Muscle layer of duodenum (tissue), 2 donors: Measurements from ENCODE around the gene CSF2.
A peak's percentile ranks its signal among the peaks of the same experiment; 100 is the strongest.

ENCODE experiments used
- H3K27ac ChIP-seq: one replicate; pipeline ENCODE4 v1.7.0; 2013; ENCODE audit warnings: mild to moderate bottlenecking, low read length
- H3K27me3 ChIP-seq: one replicate; pipeline ENCODE4 v1.7.0; 2013; ENCODE audit warnings: low read depth, mild to moderate bottlenecking, control low read depth, low read length
- H3K36me3 ChIP-seq, 2 donors: one replicate each; pipeline ENCODE4 v1.7.0; 2013; ENCODE audit warnings: low read length in 2 of 2, control low read depth in 1 of 2, mild to moderate bottlenecking in 1 of 2; ENCODE audit not compliant: insufficient read depth in 2 of 2, control insufficient read depth in 1 of 2
- H3K4me1 ChIP-seq, 2 donors: one replicate each; pipeline ENCODE4 v1.7.0; 2013; ENCODE audit warnings: low read length in 2 of 2, mild to moderate bottlenecking in 2 of 2, control low read depth in 1 of 2, moderate library complexity in 1 of 2; ENCODE audit not compliant: insufficient read depth in 2 of 2, control insufficient read depth in 1 of 2
- H3K4me3 ChIP-seq, 2 donors: one replicate each; pipeline ENCODE4 v1.7.0; 2013; ENCODE audit warnings: low read length in 2 of 2, low read depth in 1 of 2, mild to moderate bottlenecking in 1 of 2
- H3K9me3 ChIP-seq, 2 donors: one replicate each; pipeline ENCODE4 v1.7.0; 2013; ENCODE audit warnings: low read length in 2 of 2, control low read depth in 1 of 2, mild to moderate bottlenecking in 1 of 2; ENCODE audit not compliant: control insufficient read depth in 1 of 2
- donor health status: healthy.

Gene CSF2

DNA sequence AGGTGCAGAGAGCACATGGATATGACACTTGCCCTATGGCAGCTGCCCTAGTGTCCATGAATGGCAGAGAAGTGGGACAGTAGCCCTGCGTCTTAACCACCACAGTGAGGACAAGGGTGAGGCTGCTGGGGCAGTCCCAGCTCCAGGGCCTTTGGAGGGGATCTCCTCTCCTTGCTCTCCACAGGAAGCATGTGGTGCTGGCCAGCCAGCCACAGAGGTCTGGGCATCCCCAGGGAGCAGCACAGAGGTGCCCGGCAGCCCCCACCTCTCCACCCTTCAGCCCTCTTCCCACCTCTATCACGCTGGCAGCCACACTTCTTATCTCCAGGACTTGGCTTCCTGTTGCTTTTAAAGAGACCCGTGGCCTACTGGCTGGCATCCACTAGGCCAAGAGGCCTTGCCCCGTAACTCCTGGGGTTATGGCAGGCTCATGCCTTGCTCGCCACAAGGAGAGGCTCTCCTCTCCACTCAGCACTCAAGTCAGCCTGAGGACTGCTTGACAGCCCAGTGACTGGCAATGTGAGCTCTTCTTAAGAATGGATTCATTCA, 21.9 kb downstream of the CSF2 start:
- Histone ChIP-seq H3K27ac (no peak overlapping the region), H3K36me3 (no peaks in the 10 kb centered on the region), H3K9me3 (no peaks in the 10 kb centered on the region), H3K27me3 (no peaks in the 10 kb centered on the region), H3K4me3 (no peak overlapping the region), H3K4me1 (no peaks in the 10 kb centered on the region)

DNA sequence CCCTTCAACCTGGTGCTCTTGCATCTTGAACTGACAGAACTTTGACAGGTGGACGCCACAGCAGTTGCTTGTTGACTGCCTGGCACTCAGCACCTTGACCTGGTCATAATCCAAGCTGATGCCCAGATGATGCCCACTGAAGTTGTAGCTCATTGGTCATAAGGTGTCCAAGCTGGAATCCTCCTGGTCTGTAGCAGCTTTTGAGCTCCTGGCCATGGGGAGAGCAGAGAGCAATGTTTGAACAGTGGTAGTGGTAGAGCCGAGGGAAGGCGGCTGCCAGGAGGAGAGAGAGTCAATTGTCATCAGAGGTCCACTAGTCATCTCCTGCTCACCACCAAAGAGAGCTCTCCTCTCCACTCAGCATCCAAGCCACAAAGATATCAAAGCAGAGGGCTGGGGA, 23.3 kb downstream of the CSF2 start:
- no peaks in the 10 kb centered on the region for H3K27me3 ChIP-seq

GRCh38 chr5:132098151-132098594, 24.6 kb downstream of the CSF2 start:
- no peaks in the 10 kb centered on the region for H3K36me3 ChIP-seq
- H3K4me3 ChIP-seq: no peak overlapping the region
- no peaks in the 10 kb centered on the region for H3K9me3 ChIP-seq
- H3K27me3 ChIP-seq: no peaks in the 10 kb centered on the region
- peaks cover 0 to 4% of the 10 kb centered on the region in 2 donors for H3K4me1 ChIP-seq
- no peak overlapping the region for H3K27ac ChIP-seq

More for the DNA sequence above, 23.3 kb downstream of the CSF2 start:
- H3K36me3 ChIP-seq: no peaks in the 10 kb centered on the region
- no peaks in the 10 kb centered on the region for H3K4me1 ChIP-seq
- no peak overlapping the region for H3K27ac ChIP-seq
- no peak overlapping the region for H3K4me3 ChIP-seq
- no peaks in the 10 kb centered on the region for H3K9me3 ChIP-seq

DNA sequence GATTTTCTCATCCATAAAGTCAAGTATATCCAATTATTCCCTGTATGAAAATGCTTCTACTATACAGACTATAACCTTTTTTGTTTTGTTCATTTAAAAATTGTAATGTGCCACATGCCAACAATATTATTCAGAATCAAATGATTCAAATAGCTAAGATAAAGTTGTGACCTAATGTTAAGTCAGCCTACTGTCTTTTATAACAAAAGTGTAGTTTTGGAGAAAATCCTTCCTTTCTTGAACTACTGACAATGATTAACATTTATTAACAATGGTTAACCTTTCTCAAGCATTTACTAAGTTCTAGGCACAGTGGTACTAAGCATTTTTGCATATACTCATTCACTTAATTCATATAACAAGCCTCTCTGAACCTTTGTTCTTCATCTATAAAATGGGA, 25.0 kb downstream of the CSF2 start:
- H3K4me1 ChIP-seq: peaks cover 0 to 5% of the 10 kb centered on the region in 2 donors
- H3K4me3 ChIP-seq: no peak overlapping the region
- H3K9me3 ChIP-seq: no peaks in the 10 kb centered on the region
- no peaks in the 10 kb centered on the region for H3K27me3 ChIP-seq
- H3K27ac ChIP-seq: no peak overlapping the region
- no peaks in the 10 kb centered on the region for H3K36me3 ChIP-seq

DNA sequence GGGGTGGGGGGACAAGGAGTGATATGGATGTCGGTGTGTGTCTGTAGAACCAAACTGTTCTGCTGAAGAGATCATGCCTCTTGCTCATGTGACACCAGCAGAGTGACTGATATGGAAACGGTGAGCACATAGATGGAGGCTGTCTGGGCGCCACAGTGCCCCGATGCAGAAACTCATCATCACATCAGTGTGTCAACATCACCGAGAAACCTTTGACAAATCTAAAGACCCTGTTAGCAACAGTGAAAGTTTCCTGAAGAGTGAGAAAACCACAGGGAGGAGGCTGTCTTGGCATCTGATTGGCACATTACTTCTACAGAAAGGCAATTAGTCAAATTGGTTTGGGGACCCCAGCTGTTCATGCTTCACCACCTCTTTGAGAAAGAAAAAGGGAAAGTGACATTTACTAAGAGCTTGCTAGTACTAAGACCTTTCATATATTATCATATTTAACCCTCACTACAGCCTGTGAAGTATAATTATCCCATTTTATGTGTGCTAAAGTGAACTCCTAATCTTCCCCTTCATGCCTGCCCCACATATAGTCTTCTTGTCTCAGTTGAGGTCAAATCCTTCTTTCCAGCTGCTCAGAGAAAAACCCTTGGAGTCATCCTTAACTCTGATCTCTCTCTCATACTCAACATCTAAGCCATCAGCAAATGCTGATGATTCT, 25.6 kb downstream of the CSF2 start:
- Histone ChIP-seq H3K4me3 (no peak overlapping the region), H3K27ac (no peak overlapping the region), H3K9me3 (no peaks in the 10 kb centered on the region), H3K36me3 (no peaks in the 10 kb centered on the region), H3K4me1 (peaks cover 0 to 5% of the 10 kb centered on the region in 2 donors), H3K27me3 (no peaks in the 10 kb centered on the region)

DNA sequence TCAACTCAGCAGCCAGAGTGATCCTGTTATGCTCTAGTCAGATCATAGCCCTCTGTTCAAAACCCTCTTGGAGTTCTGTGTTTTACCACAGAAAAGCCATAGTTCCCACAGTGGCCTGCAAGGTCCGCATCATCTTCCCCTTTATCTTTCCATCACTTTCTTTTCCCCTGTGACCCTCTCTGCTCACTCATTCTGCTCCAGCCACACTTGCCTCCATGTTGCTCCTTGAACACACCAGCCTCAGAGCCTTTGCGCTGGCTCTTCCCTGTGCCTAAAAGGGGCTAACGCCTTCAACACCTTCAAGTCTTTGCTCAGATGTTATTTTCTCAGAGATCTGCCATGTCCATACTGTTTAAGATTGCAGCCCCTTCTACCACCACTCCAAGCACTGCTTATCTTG, 26.3 kb downstream of the CSF2 start:
- H3K4me1 ChIP-seq: peaks cover 0 to 5% of the 10 kb centered on the region in 2 donors
- H3K27ac ChIP-seq: no peak overlapping the region
- no peaks in the 10 kb centered on the region for H3K27me3 ChIP-seq
- H3K36me3 ChIP-seq: no peaks in the 10 kb centered on the region
- no peaks in the 10 kb centered on the region for H3K9me3 ChIP-seq
- no peak overlapping the region for H3K4me3 ChIP-seq

GRCh38 chr5:132100672-132101261, 27.2 kb downstream of the CSF2 start:
- no peaks in the 10 kb centered on the region for H3K27me3 ChIP-seq
- H3K36me3 ChIP-seq: no peaks in the 10 kb centered on the region
- no peaks in the 10 kb centered on the region for H3K9me3 ChIP-seq
- no peak overlapping the region for H3K27ac ChIP-seq
- no peak overlapping the region for H3K4me3 ChIP-seq
- H3K4me1 ChIP-seq: peaks cover 0 to 5% of the 10 kb centered on the region in 2 donors

DNA sequence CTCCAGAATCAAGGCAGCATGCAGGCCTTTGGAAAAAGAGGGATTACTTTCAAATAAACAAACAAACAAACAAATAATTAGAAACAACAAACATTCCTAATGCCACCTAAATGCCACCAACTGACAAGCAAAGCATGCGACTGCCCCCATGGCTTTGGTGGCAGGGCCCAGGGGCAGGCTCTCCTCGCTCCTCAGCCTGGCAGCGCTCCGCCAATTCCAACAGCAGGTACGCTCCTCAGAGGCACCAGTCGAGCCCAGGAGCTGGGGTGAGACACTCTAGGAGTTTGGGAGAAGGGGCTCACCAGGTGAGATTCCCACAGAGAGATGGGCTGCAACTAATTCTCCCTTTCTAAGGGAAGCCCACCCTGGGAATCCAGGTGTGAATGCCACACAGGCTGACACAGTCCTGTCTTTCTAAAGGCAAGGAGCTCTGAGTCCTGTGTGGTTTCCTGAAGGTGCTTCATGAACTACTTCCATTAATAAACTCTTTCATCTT, 27.8 kb downstream of the CSF2 start:
- no peak overlapping the region for H3K4me3 ChIP-seq
- H3K36me3 ChIP-seq: no peaks in the 10 kb centered on the region
- H3K27ac ChIP-seq: no peak overlapping the region
- H3K27me3 ChIP-seq: no peaks in the 10 kb centered on the region
- H3K9me3 ChIP-seq: no peaks in the 10 kb centered on the region
- H3K4me1 ChIP-seq: peaks cover 0 to 5% of the 10 kb centered on the region in 2 donors

- Histone ChIP-seq H3K36me3 (no peaks in the 10 kb centered on the region), H3K27ac (peak overlapping the region; percentile 11), H3K9me3 (no peaks in the 10 kb centered on the region), H3K4me3 (no peak overlapping the region), H3K27me3 (no peaks in the 10 kb centered on the region), H3K4me1 (peaks cover 0 to 5% of the 10 kb centered on the region in 2 donors)
These were observed 28.6 kb downstream of the CSF2 start for GRCh38 chr5:132102101-132102701.

DNA sequence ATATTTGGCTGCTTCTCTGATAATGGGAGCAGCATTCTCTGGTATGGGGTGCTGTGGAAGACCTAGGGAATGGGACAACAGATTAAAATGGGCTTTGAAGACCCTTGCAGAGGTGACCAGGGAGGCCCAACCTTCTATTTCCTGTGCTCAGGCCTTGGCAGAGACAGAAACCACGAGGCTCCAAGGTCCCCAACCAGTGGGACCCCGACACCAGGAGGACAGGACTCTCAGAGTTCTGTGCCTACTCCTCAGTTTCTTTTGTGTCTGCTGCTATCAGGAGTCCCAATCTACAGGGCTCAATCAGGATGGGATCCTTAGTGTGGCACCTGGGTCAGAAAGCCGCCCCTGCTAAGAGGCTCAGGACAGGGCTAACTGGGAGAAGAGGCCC, 29.3 kb downstream of the CSF2 start:
- H3K4me3 ChIP-seq: no peak overlapping the region
- H3K27me3 ChIP-seq: no peaks in the 10 kb centered on the region
- no peaks in the 10 kb centered on the region for H3K9me3 ChIP-seq
- H3K4me1 ChIP-seq: peaks cover 0 to 5% of the 10 kb centered on the region in 2 donors
- no peaks in the 10 kb centered on the region for H3K36me3 ChIP-seq
- H3K27ac ChIP-seq: peak overlapping the region; percentile 11

DNA sequence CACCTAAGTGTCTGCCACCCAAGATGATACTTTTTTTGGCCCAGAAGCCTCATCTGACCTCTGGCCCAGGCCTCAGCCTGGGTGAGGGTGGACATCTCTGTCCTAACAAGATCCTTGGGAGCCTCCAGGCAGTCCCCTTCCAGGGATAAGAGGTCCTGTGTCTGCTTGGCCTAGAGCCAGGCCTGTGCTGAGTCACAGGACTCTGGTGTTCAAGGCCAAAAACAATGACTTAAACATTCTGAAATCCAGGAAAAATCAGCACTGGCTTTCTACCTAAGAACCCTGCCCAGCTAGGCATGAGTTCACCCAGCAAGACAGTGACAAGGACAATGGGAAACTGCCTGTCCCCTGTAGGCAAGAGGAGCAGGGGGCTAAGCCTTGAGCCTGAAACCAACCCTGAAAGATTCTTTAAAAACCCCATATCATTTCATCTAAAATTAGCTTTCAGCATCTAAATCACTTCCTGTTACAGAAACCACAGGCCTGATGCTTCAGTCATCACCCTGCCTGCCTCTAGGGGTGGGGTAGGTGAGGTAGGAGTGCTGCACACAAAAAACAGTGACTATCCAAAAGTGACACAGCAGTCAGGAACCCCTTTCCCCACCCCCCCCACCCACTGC, 29.9 kb downstream of the CSF2 start:
- Histone ChIP-seq H3K4me3 (no peak overlapping the region), H3K27ac (peak overlapping the region; percentile 11), H3K9me3 (no peaks in the 10 kb centered on the region), H3K27me3 (no peaks in the 10 kb centered on the region), H3K4me1 (peaks cover 0 to 5% of the 10 kb centered on the region in 2 donors), H3K36me3 (no peaks in the 10 kb centered on the region)
